Retinal pigment epithelial cell (primary cell): ENCODE data around the gene HOXD10.

ENCODE experiments used
- DNase-seq: peaks from one replicate; pipeline ENCODE4 v3.0.0-alpha.2; 2010; ENCODE audit warnings: low read depth
- H3K4me3 ChIP-seq: 2 replicates; pipeline ENCODE4 v1.5.1; 2011; ENCODE audit warnings: mild to moderate bottlenecking, low read length, control low read depth, moderate library complexity
- CTCF ChIP-seq: conservative IDR thresholded peaks from 2 replicates; pipeline ENCODE4 v1.5.1; 2011; ENCODE audit warnings: low read depth, low read length, control low read depth, inconsistent platforms

Gene HOXD10

GRCh38 chr2:176117823-176118371 lies 1.3 kb downstream of the HOXD10 start:
- no peak for TF ChIP-seq CTCF
- H3K4me3 ChIP-seq: no peak overlapping the region
- no peak for DNase-seq

- no peak overlapping the region for H3K4me3 ChIP-seq
- no peak for DNase-seq
- TF ChIP-seq CTCF: peak; percentile 47
These were observed 2.2 kb downstream of the HOXD10 start for GRCh38 chr2:176118601-176119339.

- H3K4me3 ChIP-seq: no peak overlapping the region
- DNase-seq: no peak
- TF ChIP-seq CTCF: no peak
These were observed 4.0 kb downstream of the HOXD10 start for GRCh38 chr2:176120364-176121189.

GRCh38 chr2:176121190-176122051 lies 4.8 kb downstream of the HOXD10 start:
- H3K4me3 ChIP-seq: no peak overlapping the region
- no peak for DNase-seq
- no peak for TF ChIP-seq CTCF

- no peak for DNase-seq
- TF ChIP-seq CTCF: no peak
- no peak overlapping the region for H3K4me3 ChIP-seq
These were observed 5.6 kb downstream of the HOXD10 start for GRCh38 chr2:176122052-176122682.

- TF ChIP-seq CTCF: no peak
- no peak within 1 kb of the TSS for H3K4me3 ChIP-seq
- no peak for DNase-seq
These were observed 6.3 kb downstream of the HOXD10 start, which contains the start of gene HOXD9 for GRCh38 chr2:176122683-176123410. TSS of gene HOXD9 (plus strand) at chr2:176122719. CDS start at chr2:176122769, 50 bp downstream.
